K562 (cell line): ENCODE data around the gene NKAIN1. TPM values are rescaled to one million over a fixed set of nuclear protein-coding genes. Genes with fewer than 3 reads are reported as not detected.

Source experiments
- DPF2 ChIP-seq: fragments of 450-650 bp; IDR thresholded peaks from 2 replicates; pipeline ENCODE4 v1.6.1; 2016
- ETV5 ChIP-seq: sonication (generic); formaldehyde crosslinking; IDR thresholded peaks from 2 replicates; pipeline ENCODE4 v1.4.0; 2020; ENCODE audit warnings: low read depth, mild to moderate bottlenecking, missing genetic modification reagents
- JUN ChIP-seq, 2 experiments: sonication (generic) in 1 of 2; formaldehyde crosslinking in 1 of 2; IDR thresholded peaks; 2 replicates each; pipeline versions ENCODE4 v1.6.1 to v1.8.0; 2012 to 2022; ENCODE audit warnings: borderline replicate concordance in 2 of 2, mild to moderate bottlenecking in 2 of 2, improper control_type of control experiment in 1 of 2, low read depth in 1 of 2, low read length in 1 of 2, missing genetic modification reagents in 1 of 2
- MYBL2 ChIP-seq, 2 experiments: fragments of 450-650 bp in 1 of 2; sonication (generic) in 1 of 2; formaldehyde crosslinking in 1 of 2; IDR thresholded peaks; 2 replicates each; pipeline versions ENCODE4 v1.6.1 to v1.8.1; 2017 to 2022; ENCODE audit warnings: borderline replicate concordance in 1 of 2, inconsistent platforms in 1 of 2, low read depth in 1 of 2, mild to moderate bottlenecking in 1 of 2, missing genetic modification reagents in 1 of 2, moderate library complexity in 1 of 2
- NR2C2 ChIP-seq, 2 experiments: fragments of 200-800 bp in 1 of 2; sonication (Bioruptor generic) in 1 of 2; sonication (generic) in 1 of 2; formaldehyde crosslinking in 1 of 2; IDR thresholded peaks; 2 replicates each; pipeline versions ENCODE4 v1.6.1 to v1.8.0; 2016 to 2022; ENCODE audit warnings: mild to moderate bottlenecking in 1 of 2, missing compliant biosample characterization in 1 of 2, missing genetic modification characterization in 1 of 2, missing genetic modification reagents in 1 of 2
- PHF8 ChIP-seq: fragments of 200-600 bp; sonication (generic); IDR thresholded peaks from 2 replicates; pipeline ENCODE4 v1.6.1; 2012; ENCODE audit warnings: mixed run types, mild to moderate bottlenecking, inconsistent platforms, low read length, moderate library complexity, borderline replicate concordance
- RAD51 ChIP-seq: fragments of 450-650 bp; IDR thresholded peaks from 2 replicates; pipeline ENCODE4 v1.7.1; 2016; ENCODE audit warnings: low read depth, mild to moderate bottlenecking, borderline replicate concordance
- SIRT6 ChIP-seq: IDR thresholded peaks from one replicate; pipeline ENCODE4 v1.6.1; 2012; ENCODE audit warnings: low read depth, mild to moderate bottlenecking, control low read depth, inconsistent platforms, low read length, moderate library complexity
- SMARCB1 ChIP-seq: IDR thresholded peaks from 2 replicates; pipeline ENCODE4 v1.6.1; 2011; ENCODE audit warnings: improper control_type of control experiment, low read depth; ENCODE audit not compliant: insufficient read length
- polyA plus RNA-seq, 8 experiments: library from polyadenylated mRNA; depleted of rRNA in 4 of 8; stranded (reverse) in 5 of 8; unstranded in 3 of 8; fragments of >200 nt; fragmentation: Nextera tagmentation in 2 of 8; fragmentation: Illumina TruSeq in 1 of 8; extraction: Ambion mirVana in 2 of 8; extraction: Trizol in 1 of 8; gene quantifications; 2 replicates each; pipeline versions ENCODE4 v1.2.1 to v1.2.3, GENCODE V29; 2011 to 2014; ENCODE audit warnings: inconsistent platforms in 1 of 8, missing spikeins in 1 of 8
- total RNA-seq, 7 experiments: library from RNA; depleted of rRNA in 6 of 7; stranded (reverse); fragments of >200 nt in 6 of 7; fragmentation: Illumina TruSeq in 2 of 7; extraction: Trizol in 2 of 7; gene quantifications; 2 replicates each; pipeline versions ENCODE4 v1.2.1 to v1.2.3, GENCODE V29; 2011 to 2021; ENCODE audit warnings: low replicate concordance in 1 of 7
- TF ChIP-seq, protein P1 (sequence below), 2 experiments: fragments of 450-650 bp; IDR thresholded peaks; 2 replicates each; pipeline ENCODE4 v1.6.1; 2016; ENCODE audit warnings: mild to moderate bottlenecking in 2 of 2, borderline replicate concordance in 1 of 2, low read depth in 1 of 2, moderate library complexity in 1 of 2
- TF ChIP-seq, protein P2 (sequence below): fragments of 200-800 bp; sonication (Bioruptor generic); IDR thresholded peaks from 2 replicates; pipeline ENCODE4 v1.6.1; 2017; ENCODE audit warnings: missing genetic modification characterization, missing compliant biosample characterization

The NKAIN1 gene
- total and polyA plus RNA-seq, 9 of the 15 experiments (the other 6 are each of a cell fraction or from before 2014, with no cell fraction given): 0.03 to 0.22 (median 0.04) TPM; not detected in 3

DNA sequence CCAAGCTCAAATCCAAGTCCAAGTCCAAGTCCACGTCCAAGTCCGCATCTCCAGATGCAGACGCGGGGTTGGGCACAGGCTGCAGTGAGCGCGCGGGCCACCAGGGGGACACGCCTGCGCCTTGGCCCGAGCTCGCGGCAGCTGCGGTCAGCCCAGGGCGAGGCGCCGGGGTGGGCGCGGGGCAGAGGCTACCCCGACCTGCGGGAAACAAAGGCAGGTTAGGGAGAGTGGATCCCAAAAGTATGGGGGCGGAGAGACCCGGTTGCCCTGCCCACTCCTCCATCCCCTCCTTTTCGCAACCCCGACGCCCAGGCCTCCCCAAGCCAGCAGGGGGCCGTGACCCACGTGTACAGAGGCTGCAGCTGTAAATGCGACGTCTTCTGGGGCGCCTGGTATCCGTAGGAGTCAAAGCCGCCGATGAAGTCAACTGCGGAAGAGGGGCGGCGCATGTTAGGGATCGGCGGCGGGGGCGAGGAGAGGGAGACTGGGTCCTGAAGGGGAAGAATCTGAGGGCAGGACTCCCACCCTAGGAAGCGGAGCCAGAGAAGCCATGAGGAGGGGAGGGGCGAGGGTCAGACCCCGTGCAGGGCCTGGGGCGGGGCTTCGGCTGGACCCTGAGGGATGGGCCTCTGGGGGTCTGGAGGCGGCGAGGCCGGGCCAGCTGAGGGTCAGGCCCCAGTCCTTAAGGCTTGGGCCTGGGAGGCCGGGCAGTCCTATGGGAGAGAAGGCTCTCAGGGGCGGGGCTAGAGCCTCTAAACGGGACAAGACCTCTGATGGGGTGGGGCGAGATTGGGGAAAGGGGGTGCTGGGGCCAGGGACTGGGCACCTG, 58.0 kb downstream of the NKAIN1 start (continued):
- TF ChIP-seq NR2C2 (CRISPR knock-in tag; IDR thresholded peaks at IDR 0.05) (peak; percentile 76), NR2C2 (tag; IDR thresholded peaks at IDR 0.05) (no peak), SMARCB1 (peak; percentile 20), DPF2 (peak; percentile 18; the same call in 1 of the 2 replicates), PHF8 (peak; percentile 5; the same call in 1 of the 2 replicates), ETV5 (CRISPR knock-in tag) (0 out of 2 replicates have a peak, but pooled peaks have one; percentile 2), SIRT6 (no peak), RAD51 (no peak), MYBL2 (IDR thresholded peaks at IDR 0.05; ENCODE audit: low read depth) (no peak), MYBL2 (CRISPR knock-in tag; IDR thresholded peaks at IDR 0.05; ENCODE audit: borderline replicate concordance) (no peak), JUN (IDR thresholded peaks at IDR 0.05; ENCODE audit: borderline replicate concordance, low read depth, low read length) (peak; percentile 21; the same call in 1 of the 2 replicates), JUN (CRISPR knock-in tag; IDR thresholded peaks at IDR 0.05; ENCODE audit: borderline replicate concordance) (no peak)
- TF ChIP-seq, protein P1, sequence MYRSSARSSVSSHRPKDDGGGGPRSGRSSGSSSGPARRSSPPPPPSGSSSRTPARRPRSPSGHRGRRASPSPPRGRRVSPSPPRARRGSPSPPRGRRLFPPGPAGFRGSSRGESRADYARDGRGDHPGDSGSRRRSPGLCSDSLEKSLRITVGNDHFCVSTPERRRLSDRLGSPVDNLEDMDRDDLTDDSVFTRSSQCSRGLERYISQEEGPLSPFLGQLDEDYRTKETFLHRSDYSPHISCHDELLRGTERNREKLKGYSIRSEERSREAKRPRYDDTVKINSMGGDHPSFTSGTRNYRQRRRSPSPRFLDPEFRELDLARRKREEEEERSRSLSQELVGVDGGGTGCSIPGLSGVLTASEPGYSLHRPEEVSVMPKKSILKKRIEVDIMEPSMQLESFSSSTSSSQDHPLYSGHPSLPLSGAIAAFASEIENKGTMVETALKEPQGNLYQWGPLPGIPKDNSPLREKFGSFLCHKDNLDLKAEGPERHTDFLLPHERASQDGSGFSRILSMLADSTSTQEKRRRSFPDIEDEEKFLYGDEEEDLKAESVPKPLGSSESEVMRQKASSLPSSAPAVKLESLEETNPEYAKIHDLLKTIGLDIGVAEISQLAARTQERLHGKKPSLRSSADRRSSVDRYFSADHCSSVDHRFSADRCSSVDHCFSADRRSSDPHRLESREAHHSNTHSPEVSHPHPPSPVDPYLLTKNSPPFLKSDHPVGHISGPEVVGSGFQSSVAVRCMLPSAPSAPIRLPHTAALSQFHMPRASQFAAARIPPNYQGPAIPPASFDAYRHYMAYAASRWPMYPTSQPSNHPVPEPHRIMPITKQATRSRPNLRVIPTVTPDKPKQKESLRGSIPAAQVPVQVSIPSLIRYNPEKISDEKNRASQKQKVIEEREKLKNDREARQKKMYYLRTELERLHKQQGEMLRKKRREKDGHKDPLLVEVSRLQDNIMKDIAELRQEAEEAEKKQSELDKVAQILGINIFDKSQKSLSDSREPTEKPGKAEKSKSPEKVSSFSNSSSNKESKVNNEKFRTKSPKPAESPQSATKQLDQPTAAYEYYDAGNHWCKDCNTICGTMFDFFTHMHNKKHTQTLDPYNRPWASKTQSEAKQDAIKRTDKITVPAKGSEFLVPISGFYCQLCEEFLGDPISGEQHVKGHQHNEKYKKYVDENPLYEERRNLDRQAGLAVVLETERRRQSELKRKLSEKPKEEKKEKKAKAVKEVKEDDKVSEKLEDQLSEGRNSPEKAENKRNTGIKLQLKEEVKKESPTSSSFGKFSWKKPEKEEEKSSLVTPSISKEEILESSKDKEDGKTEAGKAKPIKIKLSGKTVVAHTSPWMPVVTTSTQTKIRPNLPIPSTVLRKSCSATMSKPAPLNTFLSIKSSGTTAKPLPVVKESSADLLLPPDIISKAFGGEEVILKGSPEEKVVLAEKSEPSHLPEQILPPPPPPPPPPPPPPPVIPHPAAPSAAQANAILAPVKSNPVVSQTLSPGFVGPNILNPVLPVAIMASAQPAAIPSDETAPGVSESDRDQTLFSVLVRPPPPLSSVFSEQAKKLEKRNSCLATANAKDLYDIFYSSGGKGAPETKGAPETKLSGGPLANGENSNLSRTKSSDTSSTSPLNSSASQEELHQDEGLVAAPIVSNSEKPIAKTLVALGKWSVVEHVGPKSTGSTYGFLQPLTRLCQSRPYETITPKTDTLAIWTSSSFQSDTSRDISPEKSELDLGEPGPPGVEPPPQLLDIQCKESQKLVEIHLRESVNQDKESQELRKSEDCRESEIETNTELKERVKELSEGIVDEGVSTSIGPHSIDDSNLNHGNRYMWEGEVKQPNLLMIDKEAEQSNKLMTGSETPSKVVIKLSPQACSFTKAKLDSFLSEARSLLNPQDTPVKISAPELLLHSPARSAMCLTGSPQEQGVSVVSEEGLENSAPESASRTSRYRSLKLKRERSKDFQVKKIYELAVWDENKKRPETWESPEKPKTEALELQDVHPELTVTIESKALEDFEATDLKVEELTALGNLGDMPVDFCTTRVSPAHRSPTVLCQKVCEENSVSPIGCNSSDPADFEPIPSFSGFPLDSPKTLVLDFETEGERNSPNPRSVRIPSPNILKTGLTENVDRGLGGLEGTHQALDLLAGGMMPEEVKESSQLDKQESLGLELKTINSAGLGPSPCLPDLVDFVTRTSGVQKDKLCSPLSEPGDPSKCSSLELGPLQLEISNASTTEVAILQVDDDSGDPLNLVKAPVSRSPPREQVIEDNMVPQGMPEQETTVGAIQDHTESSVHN (IDR thresholded peaks at IDR 0.05; ENCODE audit: borderline replicate concordance in 1 of 2, low read depth in 1 of 2): no peak
- TF ChIP-seq, protein P2, sequence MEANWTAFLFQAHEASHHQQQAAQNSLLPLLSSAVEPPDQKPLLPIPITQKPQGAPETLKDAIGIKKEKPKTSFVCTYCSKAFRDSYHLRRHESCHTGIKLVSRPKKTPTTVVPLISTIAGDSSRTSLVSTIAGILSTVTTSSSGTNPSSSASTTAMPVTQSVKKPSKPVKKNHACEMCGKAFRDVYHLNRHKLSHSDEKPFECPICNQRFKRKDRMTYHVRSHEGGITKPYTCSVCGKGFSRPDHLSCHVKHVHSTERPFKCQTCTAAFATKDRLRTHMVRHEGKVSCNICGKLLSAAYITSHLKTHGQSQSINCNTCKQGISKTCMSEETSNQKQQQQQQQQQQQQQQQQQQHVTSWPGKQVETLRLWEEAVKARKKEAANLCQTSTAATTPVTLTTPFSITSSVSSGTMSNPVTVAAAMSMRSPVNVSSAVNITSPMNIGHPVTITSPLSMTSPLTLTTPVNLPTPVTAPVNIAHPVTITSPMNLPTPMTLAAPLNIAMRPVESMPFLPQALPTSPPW (CRISPR knock-in tag): peak; percentile 54; the same call in 1 of the 2 replicates
